Body of pancreas (tissue), 4 donors: ENCODE data around the gene AKIRIN2.

ENCODE experiments used
- POLR2A ChIP-seq, 3 donors: fragments of 450-650 bp; IDR thresholded peaks; one replicate each; pipeline ENCODE4 v1.6.1; 2016; ENCODE audit warnings: antibody characterized with exemption in 3 of 3, mild to moderate bottlenecking in 2 of 3
- TF ChIP-seq, protein P1 (sequence below), 7 experiments: fragments of 450-650 bp in 4 of 7; fragments of 200-600 bp in 3 of 7; sonication (generic) in 3 of 7; IDR thresholded peaks; one replicate each; pipeline ENCODE4 v1.5.1; 2016 to 2019; ENCODE audit warnings: antibody characterized with exemption in 7 of 7

DNA sequence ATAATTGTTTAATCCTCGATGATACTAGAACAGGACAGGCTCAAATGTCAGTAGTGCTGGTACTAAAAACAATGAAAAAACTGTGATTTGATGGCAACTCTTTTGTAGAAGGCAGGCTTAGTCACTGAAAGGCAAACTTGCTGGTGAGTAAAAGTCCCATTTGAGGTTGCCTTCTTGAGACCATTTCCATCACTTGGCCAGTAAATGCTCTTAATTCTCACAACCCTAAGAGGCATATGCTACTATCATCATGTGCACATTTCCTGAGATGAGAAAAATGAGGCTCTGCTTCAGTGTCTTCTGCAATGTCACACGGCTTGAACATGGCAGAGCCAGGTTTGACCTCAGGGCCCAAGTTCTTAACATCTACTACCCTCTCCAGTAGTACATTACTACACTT is 9.9 kb downstream of the AKIRIN2 start:
- TF ChIP-seq, protein P1, sequence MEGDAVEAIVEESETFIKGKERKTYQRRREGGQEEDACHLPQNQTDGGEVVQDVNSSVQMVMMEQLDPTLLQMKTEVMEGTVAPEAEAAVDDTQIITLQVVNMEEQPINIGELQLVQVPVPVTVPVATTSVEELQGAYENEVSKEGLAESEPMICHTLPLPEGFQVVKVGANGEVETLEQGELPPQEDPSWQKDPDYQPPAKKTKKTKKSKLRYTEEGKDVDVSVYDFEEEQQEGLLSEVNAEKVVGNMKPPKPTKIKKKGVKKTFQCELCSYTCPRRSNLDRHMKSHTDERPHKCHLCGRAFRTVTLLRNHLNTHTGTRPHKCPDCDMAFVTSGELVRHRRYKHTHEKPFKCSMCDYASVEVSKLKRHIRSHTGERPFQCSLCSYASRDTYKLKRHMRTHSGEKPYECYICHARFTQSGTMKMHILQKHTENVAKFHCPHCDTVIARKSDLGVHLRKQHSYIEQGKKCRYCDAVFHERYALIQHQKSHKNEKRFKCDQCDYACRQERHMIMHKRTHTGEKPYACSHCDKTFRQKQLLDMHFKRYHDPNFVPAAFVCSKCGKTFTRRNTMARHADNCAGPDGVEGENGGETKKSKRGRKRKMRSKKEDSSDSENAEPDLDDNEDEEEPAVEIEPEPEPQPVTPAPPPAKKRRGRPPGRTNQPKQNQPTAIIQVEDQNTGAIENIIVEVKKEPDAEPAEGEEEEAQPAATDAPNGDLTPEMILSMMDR (IDR thresholded peaks at IDR 0.05) = no peak
- no peak for TF ChIP-seq POLR2A (IDR thresholded peaks at IDR 0.05)
